ENCODE data around the gene UCK1. TPM values are rescaled to one million over a fixed set of nuclear protein-coding genes. Genes with fewer than 3 reads are reported as not detected.

Gene UCK1
- polyA plus RNA-seq, 1 donor (not counting 4 experiments of a cell fraction or from before 2014, with no cell fraction given): 15.4 TPM

DNA sequence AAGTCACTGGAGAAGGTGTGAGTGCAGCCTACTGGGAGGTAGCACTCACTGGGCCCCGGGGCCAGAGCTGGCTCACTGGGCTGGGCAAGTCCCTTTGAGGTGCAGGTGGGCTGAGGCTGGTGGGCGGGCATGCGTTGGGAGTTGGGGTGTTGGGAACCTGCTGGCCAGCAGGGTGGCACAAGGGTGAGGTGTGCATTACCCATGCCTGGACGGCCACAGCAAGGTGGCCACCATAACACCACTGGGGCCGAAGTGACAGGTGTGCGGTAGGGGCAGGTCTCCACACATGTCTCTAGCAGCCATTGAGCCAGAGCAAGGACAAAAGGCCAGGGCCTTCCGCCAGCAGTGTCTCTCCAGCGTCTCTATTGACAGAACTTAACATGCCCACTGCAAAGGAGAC, 36.8 kb upstream of the UCK1 start:
- Histone ChIP-seq H3K4me3 (ENCODE audit: control insufficient read depth in 2 of 3, extremely low read depth in 1 of 3, insufficient read depth in 2 of 3, low read depth in 1 of 3, low read length in 3 of 3) (no peak overlapping the region), H3K4me1 (ENCODE audit: control insufficient read depth, extremely low read depth, insufficient read depth, low read length) (no peaks in the 10 kb centered on the region), H2AFZ (ENCODE audit: control insufficient read depth, low read length) (no peak overlapping the region), H3K27me3 (ENCODE audit: control insufficient read depth, extremely low read depth, insufficient read depth, low read length) (no peaks in the 10 kb centered on the region), H3K4me2 (ENCODE audit: control insufficient read depth, extremely low read depth, insufficient read depth, low read depth, low read length) (no peak overlapping the region), H3K36me3 (ENCODE audit: control insufficient read depth in 2 of 2, extremely low read depth in 1 of 2, insufficient read depth in 2 of 2, low read length in 2 of 2) (peaks cover 0 to 3% of the 10 kb centered on the region in 2 experiments), H3K27ac (ENCODE audit: control insufficient read depth, insufficient read depth, low read length) (no peak overlapping the region), H3K9ac (ENCODE audit: control insufficient read depth, extremely low read depth, insufficient read depth, low read length) (no peak overlapping the region), H3K9me1 (ENCODE audit: control insufficient read depth, extremely low read depth, insufficient read depth, low read length) (no peaks in the 10 kb centered on the region), H3K9me3 (ENCODE audit: control insufficient read depth, low read depth, low read length) (no peaks in the 10 kb centered on the region), H3K79me2 (ENCODE audit: control insufficient read depth, insufficient read depth, low read length) (no peaks in the 10 kb centered on the region), H4K20me1 (ENCODE audit: control insufficient read depth, extremely low read depth, insufficient read depth, low read length) (no peaks in the 10 kb centered on the region)
- no peak for TF ChIP-seq EZH2 (IDR thresholded peaks at IDR 0.05; ENCODE audit: low read length)
- TF ChIP-seq, protein P1, sequence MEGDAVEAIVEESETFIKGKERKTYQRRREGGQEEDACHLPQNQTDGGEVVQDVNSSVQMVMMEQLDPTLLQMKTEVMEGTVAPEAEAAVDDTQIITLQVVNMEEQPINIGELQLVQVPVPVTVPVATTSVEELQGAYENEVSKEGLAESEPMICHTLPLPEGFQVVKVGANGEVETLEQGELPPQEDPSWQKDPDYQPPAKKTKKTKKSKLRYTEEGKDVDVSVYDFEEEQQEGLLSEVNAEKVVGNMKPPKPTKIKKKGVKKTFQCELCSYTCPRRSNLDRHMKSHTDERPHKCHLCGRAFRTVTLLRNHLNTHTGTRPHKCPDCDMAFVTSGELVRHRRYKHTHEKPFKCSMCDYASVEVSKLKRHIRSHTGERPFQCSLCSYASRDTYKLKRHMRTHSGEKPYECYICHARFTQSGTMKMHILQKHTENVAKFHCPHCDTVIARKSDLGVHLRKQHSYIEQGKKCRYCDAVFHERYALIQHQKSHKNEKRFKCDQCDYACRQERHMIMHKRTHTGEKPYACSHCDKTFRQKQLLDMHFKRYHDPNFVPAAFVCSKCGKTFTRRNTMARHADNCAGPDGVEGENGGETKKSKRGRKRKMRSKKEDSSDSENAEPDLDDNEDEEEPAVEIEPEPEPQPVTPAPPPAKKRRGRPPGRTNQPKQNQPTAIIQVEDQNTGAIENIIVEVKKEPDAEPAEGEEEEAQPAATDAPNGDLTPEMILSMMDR (optimal IDR thresholded peaks at IDR 0.05 in 1 of 3, IDR thresholded peaks at IDR 0.05 in 1 of 3, conservative IDR thresholded peaks at IDR 0.05 in 1 of 3; ENCODE audit: extremely low read depth in 1 of 3, insufficient read depth in 2 of 3, low read length in 3 of 3): no peak
- no peak for FAIRE-seq
- dilution Hi-C loops (cut with MboI; ENCODE audit: extremely low pct_ligation_motif_present, low sequenced_read_pairs): no loop called here
- no peak for DNase-seq (ENCODE audit: low read depth, low spot score)

DNA sequence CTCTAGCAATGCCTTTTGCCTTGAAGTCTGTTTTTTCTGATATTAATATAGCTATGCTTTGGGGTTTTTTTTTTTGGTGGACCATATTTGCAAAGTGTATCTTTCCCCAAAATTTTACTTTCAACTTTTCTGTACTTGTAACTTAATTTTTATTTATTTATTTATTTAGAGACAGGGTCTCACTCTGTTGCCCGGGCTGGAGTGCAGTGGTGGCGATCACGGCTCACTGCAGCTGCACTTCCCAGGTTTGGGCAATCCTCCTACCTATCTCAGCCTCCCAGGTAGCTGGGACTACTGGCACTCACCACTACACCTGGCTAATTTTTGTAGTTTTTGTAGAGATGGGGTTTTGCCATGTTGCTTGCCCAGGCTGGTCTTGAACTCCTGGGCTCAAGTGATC, 35.1 kb upstream of the UCK1 start:
- TF ChIP-seq, protein P1 (optimal IDR thresholded peaks at IDR 0.05 in 1 of 3, IDR thresholded peaks at IDR 0.05 in 1 of 3, conservative IDR thresholded peaks at IDR 0.05 in 1 of 3; ENCODE audit: extremely low read depth in 1 of 3, insufficient read depth in 2 of 3, low read length in 3 of 3): no peak
- TF ChIP-seq EZH2 (IDR thresholded peaks at IDR 0.05; ENCODE audit: low read length): no peak
- no peak overlapping the region for H2AFZ ChIP-seq (ENCODE audit: control insufficient read depth, low read length)
- no peak overlapping the region for H3K4me3 ChIP-seq (ENCODE audit: control insufficient read depth in 2 of 3, extremely low read depth in 1 of 3, insufficient read depth in 2 of 3, low read depth in 1 of 3, low read length in 3 of 3)
- H3K9me1 ChIP-seq (ENCODE audit: control insufficient read depth, extremely low read depth, insufficient read depth, low read length): no peaks in the 10 kb centered on the region
- H4K20me1 ChIP-seq (ENCODE audit: control insufficient read depth, extremely low read depth, insufficient read depth, low read length): no peaks in the 10 kb centered on the region
- dilution Hi-C loops (cut with MboI; ENCODE audit: extremely low pct_ligation_motif_present, low sequenced_read_pairs): no loop called here
- H3K36me3 ChIP-seq (ENCODE audit: control insufficient read depth in 2 of 2, extremely low read depth in 1 of 2, insufficient read depth in 2 of 2, low read length in 2 of 2): peaks cover 0 to 1% of the 10 kb centered on the region in 2 experiments
- peaks cover 7% of the 10 kb centered on the region for H3K4me1 ChIP-seq (ENCODE audit: control insufficient read depth, extremely low read depth, insufficient read depth, low read length)
- H3K9me3 ChIP-seq (ENCODE audit: control insufficient read depth, low read depth, low read length): no peaks in the 10 kb centered on the region
- H3K27ac ChIP-seq (ENCODE audit: control insufficient read depth, insufficient read depth, low read length): no peak overlapping the region
- no peaks in the 10 kb centered on the region for H3K27me3 ChIP-seq (ENCODE audit: control insufficient read depth, extremely low read depth, insufficient read depth, low read length)
- H3K4me2 ChIP-seq (ENCODE audit: control insufficient read depth, extremely low read depth, insufficient read depth, low read depth, low read length): no peak overlapping the region
- H3K79me2 ChIP-seq (ENCODE audit: control insufficient read depth, insufficient read depth, low read length): no peaks in the 10 kb centered on the region
- no peak for DNase-seq (ENCODE audit: low read depth, low spot score)
- FAIRE-seq: no peak
- H3K9ac ChIP-seq (ENCODE audit: control insufficient read depth, extremely low read depth, insufficient read depth, low read length): no peak overlapping the region

All from keratinocyte (primary cell).